DLD1 (cell line): ENCODE results near the gene ZG16B.

Source experiments
- in situ Hi-C: cut with HindIII; loops from 2 replicates; pipeline ENCODE4 v1.10.0; 2017; ENCODE audit warnings: low sequenced_read_pairs

ZG16B gene, protein sequence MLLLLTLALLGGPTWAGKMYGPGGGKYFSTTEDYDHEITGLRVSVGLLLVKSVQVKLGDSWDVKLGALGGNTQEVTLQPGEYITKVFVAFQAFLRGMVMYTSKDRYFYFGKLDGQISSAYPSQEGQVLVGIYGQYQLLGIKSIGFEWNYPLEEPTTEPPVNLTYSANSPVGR

DNA sequence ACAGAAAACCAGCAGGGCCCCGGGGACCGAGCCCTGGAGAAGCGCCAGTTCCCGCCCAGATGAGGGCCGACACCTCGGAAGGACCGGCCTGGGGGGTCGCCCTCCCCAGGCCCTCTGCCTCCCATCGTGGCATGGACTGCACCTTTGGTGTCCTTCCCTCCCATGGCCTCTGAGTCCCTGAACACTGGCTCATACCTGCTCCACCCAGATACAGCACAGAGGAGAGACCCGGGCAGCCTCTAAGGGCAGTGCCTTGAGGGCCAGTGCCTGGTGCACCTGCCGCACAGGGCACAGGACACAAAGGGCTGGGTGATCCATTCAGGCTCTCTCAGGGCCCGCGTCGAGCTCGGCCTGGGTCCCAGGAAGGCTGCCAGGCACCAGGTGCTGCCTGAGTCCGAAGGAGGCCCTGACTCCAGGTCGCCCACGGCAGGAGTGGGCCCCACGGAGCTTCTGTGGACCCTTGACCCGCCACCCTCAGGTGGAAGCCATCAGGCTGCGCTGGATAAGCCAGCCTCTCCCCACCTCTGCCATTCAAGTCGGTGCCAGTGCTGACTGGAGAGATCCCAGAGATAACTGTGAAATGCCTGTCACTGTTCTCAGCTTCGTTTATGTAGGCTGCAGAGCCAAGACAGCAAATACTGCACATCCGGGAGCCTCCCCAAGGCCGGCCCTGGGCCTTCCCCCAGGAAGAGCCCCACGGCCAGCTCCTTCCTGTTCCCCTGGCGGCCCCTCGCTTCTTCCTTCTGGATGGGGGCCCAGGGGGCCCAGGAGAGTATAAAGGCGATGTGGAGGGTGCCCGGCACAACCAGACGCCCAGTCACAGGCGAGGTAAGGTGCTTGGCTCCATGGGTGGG, at the start of gene ZG16B:
TSS of gene ZG16B (plus strand) at position 803 of the 854 bp plus-strand sequence. CDS start 139 bp downstream, outside the sequence.
- in situ Hi-C loops, result no loop called here

DNA sequence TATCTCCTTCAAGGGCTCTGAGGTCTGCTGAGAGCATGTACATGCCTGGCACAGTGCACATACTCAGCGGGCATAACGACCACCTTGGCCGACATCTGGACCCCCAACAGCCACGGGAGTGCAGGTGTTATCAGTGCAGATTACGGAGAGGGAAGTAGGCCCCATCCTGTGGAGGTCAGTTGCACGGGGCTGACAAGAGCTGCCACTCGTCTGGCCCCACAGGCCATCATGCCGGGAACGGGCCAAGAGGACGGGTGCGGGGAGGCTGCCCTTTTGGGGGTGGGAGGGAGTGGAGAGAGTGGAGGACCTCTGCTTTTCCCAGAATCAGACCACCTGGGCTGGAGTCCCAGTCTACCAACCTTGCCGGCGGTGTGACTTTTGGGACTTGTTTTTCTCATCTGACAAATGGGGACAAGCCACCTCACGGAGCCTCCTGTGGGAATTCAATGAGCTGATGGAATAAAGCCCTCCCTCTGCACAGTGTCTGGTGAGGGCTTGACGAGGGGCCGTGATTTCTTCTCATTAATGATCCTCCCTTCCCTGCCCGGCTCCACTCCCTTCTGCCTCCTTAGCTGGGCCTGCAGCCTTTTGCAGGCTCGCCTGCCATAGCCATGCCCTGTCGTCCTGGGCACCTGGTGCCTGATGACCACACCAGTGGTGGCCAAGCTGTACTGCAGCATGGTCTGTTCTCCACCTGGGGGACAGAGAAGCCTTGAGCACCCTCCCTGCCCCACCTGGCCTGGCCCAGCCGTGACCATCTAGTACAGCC, 47.3 kb upstream of the ZG16B start:
- in situ Hi-C loops, result no loop called here

DNA sequence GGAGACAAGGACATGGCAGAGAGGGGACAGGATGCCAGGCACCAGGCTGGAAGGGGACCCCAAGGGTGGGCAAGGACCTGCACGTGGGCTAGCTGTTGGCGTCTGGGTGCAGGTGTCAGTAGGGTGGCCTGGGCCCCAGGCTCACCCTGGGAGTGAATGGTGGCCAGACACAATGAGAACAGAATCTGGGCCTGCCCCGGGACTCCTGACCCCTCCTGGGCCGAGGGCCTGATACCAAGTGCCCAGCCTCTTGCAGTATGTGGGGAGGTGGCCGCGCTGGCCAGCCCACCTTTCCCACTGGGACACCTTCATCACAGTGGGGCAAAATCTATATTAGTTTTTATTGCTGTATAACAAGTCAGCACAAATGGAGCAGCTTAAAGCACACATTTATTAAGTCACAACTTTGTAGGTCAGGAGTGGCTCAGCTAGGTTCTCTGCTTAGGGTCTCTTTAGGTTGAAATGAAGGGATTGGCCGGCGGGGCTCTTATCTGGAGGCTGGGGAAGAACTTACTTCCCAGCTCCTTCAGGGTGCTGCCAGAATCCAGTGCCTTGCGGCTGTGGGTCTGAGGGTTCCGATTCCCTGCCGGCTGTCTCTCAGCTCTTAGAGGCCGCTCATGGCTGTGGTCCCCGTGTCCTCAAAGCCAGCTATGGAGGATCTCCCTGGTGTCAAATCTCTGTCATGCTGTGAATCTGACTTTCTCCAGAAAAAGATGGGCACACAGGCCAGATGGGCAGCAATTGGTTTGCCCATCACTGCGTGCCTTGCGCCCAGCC, 46.3 kb upstream of the ZG16B start:
- in situ Hi-C loops, result no loop called here

DNA sequence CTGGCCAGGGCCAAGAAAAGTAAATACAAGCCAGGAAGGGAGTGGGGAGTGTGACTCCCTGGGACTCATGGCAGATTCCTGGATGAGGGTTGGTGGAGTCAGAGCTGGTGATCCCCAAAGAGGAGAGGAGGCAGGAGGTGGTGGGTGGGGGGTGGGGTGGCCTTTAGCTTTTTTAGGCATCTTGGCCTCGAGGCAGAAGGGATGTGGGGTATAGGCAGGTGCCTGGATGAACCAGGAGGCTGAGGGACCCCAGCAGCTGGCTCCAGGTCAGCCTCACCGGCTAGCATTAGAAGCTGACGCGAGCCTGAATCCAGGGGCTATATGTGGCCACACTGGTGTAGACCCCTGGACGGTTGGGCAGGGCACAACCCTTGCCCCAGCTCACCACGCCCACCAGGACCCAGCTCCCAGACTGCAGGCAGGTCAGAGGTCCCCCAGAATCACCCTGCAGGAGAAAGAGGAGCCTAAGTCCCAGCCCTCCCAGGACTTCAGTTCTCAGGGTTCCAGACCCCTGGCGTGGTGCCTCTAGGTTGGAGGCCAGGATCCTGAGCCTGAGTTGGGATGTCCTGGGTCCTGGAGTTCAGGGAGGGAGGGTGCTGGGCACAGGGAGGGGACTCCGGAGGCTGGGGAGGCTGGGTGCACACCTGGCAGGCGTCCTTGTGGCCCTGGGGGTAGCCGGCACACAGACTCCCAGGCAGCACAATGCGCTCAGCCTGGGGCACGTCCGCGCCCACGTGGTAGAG, 45.6 kb upstream of the ZG16B start:
- in situ Hi-C loops, result no loop called here

DNA sequence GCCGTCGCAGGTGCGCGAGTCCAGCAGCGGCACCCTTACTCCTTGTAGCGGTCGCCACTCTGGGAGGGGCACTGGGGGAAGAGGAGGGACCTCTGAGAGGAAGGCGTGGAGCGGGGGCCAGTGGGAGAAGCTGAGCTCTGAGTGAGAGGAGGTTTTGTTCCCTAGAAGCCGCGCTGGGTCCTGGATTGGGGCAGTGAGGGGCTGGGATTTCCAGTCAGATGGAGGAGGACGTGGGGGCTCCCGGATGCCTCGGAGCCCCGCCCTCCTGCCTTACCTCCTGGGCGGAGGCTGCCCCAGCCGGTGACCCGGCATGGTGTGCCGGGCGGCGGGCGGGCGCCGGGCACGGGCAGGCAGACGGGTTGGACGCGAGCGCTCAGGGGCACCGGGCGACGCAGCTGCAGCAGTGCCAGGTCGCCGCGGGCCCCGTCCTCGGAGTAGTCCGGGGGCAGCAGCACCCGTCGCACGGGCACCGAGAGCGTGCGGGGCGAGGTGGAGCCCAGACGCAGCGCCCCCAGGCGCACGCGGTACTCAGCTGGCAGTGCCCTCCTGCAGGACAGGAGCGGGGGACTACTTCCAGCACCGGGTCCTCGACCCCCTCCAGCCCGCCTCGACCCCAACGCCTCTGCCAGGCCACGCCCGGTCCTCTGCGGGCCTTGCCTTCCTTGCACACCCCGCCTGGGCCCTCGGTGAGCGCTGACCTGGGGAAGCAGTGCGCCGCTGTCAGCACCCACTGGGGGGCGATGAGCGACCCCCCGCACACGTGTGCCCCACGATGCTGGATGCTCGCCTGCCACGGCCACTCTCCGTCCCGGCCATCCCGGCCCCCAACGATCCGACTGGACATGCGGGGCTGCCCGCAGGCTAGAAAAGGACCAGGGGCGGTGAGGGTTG, 44.8 kb upstream of the ZG16B start:
- in situ Hi-C loops, result no loop called here

DNA sequence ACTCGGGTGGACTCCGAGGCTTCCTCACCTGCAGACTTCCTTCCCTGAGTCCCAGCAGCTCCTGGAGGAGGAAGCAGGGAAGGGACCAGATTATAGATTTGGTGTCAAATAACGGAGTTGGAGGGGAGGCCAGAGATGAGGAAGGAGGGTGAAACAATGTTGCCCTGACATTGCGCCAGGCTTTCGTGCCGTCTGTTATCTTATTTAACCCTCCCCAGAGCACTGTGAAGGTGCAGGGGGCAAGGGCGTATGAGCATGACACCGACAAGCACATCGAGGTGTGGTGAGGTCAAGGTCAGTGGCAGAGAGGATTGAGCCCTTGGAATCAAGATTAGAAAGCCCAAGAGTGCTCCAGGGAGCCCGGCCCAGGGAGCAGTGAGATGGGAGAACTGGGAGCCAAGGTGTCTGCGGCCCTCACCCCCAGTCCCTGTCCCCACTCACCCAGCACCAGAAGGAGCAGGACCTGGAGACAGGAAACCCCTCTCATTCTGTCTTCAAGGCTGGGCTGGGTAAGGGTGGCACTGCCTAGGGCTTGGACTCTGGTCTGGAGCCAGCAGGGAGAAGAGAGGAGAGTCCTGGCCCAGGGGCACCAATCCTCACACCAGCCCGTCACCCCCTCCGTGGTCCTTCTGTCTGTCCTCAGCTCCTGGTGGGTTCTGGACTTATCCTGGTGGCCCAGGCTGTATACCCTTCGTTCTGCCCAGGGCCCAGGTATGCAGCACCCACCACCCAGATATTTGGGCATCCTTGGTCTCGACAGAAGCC, 43.9 kb upstream of the ZG16B start:
- in situ Hi-C loops, result no loop called here

DNA sequence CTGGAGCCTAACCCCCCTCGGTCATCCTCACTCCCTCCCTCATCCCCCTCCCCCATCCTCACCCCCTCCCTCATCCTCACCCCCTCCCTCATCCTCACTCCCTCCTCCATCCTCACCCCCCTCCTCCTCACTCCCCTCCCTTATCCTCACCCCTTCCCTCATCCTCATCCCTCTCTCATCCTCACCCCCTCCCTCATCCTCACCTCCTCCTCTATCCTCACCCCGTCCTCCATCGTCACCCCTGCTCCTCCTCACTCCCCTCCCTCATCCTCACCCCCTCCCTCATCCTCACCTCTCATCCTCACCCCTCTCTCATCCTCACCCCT, 43.3 kb upstream of the ZG16B start:
- in situ Hi-C loops, result no loop called here

DNA sequence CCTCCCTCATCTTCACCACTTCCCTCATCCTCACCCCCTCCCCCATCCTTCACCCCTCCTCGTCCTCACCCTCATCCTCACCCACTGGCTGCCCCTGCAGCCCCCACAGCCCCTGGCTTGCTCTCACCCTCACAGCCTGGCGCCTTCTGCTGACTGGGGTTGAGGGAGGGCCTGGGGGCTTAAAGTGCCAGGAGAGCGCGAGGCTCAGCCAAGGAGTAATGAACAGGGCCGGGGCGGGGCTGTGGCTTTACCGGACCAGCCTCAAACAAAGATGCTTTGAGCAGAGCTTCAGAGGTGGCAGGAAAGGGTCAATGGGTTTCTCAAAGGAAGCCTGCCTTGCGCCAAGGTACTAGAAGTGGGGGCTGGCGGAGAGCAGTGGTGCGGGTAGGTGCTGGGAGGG, 42.7 kb upstream of the ZG16B start, which contains the start of gene PRSS33:
TSS of gene PRSS33 (minus strand) at position 155 of the 400 bp plus-strand sequence. CDS start 1,013 bp downstream, outside the sequence.
- in situ Hi-C loops, result no loop called here

DNA sequence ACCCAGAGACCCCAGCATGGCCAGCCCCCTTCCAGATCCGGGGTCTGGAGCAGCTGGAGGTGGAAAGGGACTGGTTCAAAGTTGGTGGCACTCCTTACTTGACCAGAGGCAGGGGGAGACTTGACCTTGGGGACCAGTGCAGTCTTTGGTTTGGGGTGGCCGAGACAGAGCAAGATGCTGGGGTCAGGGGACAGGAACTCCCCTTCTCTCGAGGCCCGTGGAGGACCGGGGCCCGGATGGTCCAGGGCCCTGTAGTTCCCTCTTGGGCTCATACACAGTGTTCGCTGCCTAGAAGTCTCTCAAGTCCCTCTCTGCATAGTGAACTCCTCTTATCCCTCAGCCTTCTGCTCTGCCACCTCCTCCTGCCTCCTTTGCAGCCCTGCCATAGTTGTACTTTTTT, 42.1 kb upstream of the ZG16B start:
- in situ Hi-C loops, result no loop called here

DNA sequence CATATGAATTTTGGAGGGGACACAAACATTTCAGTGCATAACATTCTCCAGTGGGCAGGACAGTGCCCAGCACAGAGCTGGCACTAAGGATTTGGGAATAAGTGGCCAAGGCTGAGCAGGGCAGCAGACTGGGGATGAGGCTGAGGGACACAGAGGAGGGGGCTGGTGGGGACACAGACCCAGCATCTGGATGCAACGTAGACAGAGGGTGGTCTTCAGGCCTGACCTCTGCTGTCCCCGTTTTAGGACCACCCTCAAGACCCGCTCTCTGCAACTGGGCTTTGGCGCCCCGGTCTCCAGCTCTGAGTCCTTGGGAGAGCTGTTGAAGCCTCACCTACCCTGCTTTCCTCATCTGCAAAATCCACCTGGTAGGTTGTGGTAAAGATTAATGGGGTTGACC, 39.5 kb upstream of the ZG16B start:
- in situ Hi-C loops, result no loop called here

DNA sequence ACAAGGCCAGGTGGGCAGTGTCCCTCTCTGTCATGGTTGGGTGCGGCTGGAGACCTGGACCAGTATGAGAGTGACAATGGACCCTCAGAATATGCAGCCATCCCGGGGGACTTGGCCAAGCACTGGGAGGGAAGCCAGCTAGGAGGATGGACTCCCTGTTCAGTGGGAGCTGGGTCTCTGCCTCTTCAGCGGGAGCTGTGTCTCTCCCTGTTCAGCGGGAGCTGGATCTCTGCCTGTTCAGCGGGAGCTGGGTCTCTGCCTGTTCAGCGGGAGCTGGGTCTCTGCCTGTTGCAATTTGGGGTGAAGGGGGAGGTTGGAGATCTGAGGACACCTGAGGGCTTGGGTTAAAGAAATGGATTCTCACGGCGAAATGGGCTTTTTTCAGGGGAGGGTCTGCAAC, 38.9 kb upstream of the ZG16B start:
- in situ Hi-C loops, result no loop called here

DNA sequence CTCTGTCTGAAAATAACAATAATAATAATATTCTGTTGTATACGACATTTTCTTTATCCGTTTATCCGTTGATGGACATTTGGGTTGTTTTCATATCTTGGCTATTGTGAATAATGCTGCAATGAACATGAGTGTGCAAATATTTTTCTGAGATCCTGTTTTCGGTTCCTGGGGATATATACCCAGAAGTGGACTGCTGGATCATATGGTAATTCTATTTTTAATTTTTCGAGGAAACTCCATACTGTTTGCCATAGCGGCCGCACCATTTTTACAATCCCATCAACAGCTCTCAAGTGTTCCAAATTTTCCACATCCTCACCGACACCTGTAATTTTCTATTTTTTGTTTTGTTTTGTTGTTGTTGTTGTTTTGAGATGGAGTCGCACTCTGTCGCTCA, 37.2 kb upstream of the ZG16B start:
- in situ Hi-C loops, result no loop called here

DNA sequence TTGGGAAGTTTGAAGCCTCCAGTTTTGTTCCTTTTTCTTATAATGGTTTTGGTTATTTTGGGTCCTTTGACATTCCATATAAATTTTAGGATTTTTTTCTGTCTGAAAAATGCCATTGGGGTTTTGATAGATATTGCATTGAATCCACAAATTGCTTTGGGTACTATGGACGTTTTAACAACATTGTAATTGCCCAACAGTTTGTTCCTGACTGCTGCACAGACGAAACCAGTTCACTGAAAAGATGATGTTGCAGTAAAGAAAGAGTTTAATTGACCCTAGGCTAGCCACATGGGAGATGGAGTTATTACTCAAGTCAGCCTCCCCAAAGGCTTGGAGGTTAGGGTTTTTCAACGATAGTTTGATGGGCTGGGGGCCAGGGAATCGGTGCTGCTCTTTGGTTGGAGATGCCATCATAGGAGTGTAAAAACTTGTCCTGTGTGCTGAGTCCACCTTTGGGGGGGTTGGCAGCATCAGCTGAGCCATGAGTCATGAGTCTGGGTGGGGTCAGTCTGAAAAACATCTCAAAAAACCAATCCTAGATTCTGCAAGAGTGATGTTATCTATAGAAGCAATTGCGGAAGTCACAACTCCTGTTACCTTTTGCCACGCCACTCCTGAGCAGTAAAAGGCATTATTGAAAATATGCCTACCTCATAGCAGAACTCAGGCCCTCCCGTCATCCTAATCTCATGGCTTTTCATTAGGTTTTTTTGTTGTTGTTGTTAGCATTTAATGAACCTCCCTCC, 34.5 kb upstream of the ZG16B start:
- in situ Hi-C loops, result no loop called here

DNA sequence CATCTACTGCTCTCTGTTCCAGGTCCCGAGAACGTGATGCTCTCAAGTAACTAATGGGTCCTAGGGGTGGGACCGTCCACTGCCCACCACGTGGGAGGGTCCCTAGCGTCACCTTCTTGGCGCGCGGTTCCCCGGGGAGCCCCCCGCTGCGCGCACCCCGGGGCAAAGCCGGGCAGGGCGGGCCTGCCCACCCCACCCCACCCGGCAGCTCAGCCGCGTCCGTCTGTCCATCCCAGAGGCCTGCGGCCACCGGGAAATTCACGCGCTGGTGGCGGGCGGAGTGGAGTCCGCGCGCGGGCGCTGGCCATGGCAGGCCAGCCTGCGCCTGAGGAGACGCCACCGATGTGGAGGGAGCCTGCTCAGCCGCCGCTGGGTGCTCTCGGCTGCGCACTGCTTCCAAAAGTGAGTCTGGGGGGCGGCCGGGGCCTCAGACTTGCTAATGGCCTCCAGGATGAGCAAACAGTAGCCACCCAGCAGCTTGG, 31.3 kb upstream of the ZG16B start:
- in situ Hi-C loops, result no loop called here

DNA sequence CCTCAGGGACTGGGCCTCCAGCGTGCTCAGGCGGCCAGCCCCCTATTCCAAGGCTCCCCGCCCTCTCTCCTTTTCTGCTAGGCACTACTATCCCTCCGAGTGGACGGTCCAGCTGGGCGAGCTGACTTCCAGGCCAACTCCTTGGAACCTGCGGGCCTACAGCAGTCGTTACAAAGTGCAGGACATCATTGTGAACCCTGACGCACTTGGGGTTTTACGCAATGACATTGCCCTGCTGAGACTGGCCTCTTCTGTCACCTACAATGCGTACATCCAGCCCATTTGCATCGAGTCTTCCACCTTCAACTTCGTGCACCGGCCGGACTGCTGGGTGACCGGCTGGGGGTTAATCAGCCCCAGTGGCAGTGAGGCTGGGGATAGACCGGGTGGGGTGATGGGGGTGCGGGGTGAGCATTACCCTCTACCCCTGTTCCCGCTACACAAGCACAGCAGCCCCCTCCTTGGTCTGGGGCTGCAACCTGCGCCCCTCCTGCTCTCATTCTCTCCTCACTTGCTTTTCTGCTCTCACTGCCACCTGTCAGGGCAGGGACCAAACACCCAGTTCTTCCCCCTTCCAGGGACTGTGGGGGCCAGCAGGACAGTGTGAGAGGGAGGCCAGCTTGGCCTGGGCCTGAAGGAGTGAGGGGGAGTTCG, 30.8 kb upstream of the ZG16B start:
- in situ Hi-C loops, result no loop called here

DNA sequence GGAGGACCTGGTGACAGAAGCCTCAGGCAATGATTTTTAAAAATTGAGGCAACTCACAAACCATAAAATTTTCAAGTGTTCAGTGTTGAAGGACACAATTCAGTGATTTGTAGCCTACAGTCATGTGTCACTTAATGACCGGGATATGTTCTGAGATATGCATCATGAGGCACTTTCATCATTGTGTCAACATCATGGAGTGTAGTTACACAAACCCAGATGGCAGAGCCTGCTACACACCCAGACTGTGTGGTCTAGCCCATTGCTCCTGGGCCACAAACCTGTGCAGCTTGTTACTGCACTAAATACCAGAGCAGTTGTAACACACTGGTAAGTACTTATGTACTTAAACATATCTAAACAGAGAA, 30.3 kb upstream of the ZG16B start:
- in situ Hi-C loops, result no loop called here

DNA sequence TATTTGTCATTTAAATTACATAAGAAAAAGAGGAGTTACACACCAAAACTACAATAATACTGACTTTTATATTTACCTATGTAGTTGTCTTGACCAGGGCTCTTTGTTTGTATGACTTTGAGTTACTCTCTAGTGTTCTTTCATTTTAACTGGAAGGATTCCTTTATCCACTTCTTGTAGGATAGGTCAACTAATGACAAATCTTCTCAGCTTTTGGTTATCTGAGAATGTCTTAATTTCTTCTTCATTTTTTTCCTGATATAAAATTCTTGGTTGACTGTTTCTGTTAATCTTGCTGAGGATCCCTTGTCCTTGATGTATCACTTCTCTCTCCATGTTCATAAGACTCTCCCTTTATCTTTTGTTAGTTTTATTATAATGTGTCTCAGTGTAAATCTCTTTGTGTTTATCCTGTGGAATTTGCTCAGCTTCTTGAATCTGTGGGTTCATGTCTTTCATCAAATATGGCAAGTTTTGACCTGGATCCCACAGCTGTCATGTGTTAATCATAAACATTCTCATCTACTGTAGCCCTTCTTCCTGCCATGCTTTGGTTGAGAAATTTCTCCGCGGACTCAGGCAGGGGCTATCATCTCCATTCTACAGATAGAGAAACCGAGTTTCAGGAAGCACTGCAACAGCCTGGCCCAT, 26.4 kb upstream of the ZG16B start:
- in situ Hi-C loops, result no loop called here
